Thyroid gland (tissue), 4 donors: ENCODE data around the gene BTK. TPM values are rescaled to one million over a fixed set of nuclear protein-coding genes. Genes with fewer than 3 reads are reported as not detected.
A peak's percentile ranks its signal among the peaks of the same experiment; 100 is the strongest.

Source experiments
- DNase-seq, 2 donors: peaks; one replicate each; pipeline ENCODE4 v3.0.0-alpha.2; 2019
- H3K27ac ChIP-seq, 3 donors: fragments of 200-600 bp; sonication (generic); 1 replicate in 2 of 3; 2 replicates in 1 of 3; pipeline ENCODE4 v1.5.1; 2016 to 2019; ENCODE audit warnings: mild to moderate bottlenecking in 1 of 3, moderate library complexity in 1 of 3
- H3K27me3 ChIP-seq: fragments of 200-600 bp; sonication (generic); one replicate; pipeline ENCODE4 v1.5.1; 2019
- H3K36me3 ChIP-seq, 2 donors: fragments of 200-600 bp; sonication (generic); one replicate each; pipeline ENCODE4 v1.5.1; 2016 to 2019
- H3K4me1 ChIP-seq, 2 donors: fragments of 200-600 bp; sonication (generic); one replicate each; pipeline ENCODE4 v1.5.1; 2017 to 2019
- H3K4me3 ChIP-seq, 3 donors: fragments of 200-600 bp; sonication (generic); replicated peaks in 1 of 3; 1 replicate in 2 of 3; 2 replicates in 1 of 3; pipeline ENCODE4 v1.5.1; 2016; ENCODE audit warnings: mild to moderate bottlenecking in 1 of 3
- H3K9me3 ChIP-seq: fragments of 200-600 bp; sonication (generic); one replicate; pipeline ENCODE4 v1.5.1; 2017
- POLR2A ChIP-seq, 2 donors: fragments of 450-650 bp; IDR thresholded peaks; one replicate each; pipeline ENCODE4 v1.6.1; 2017; ENCODE audit warnings: antibody characterized with exemption in 2 of 2, mild to moderate bottlenecking in 2 of 2, moderate library complexity in 1 of 2
- WGBS, 2 donors: methylation state at CpG; one replicate each; pipeline ENCODE4 v1.1.5; 2017; 5-methylcytosine and 5-hydroxymethylcytosine counted together
- intact Hi-C: fragments of 100-400 bp; cut with DNase I; formaldehyde crosslinking; loops from one replicate; pipeline ENCODE4 v1.15.1; 2023
- total RNA-seq, 4 donors: library from RNA; depleted of rRNA; stranded (reverse); fragments of >200 nt; gene quantifications; one replicate each; pipeline ENCODE4 v1.2.3, GENCODE V29; 2016
- TF ChIP-seq, protein P1 (sequence below), 6 experiments: fragments of 200-600 bp in 3 of 6; fragments of 450-650 bp in 3 of 6; sonication (generic) in 3 of 6; IDR thresholded peaks; one replicate each; pipeline ENCODE4 v1.5.1; 2016 to 2019; ENCODE audit warnings: antibody characterized with exemption in 6 of 6, mild to moderate bottlenecking in 2 of 6, inconsistent platforms in 1 of 6, moderate library complexity in 1 of 6

The BTK gene
- total RNA-seq, 4 donors from 2014 or later, result 0.49 to 5.2 (median 1.6) TPM

DNA sequence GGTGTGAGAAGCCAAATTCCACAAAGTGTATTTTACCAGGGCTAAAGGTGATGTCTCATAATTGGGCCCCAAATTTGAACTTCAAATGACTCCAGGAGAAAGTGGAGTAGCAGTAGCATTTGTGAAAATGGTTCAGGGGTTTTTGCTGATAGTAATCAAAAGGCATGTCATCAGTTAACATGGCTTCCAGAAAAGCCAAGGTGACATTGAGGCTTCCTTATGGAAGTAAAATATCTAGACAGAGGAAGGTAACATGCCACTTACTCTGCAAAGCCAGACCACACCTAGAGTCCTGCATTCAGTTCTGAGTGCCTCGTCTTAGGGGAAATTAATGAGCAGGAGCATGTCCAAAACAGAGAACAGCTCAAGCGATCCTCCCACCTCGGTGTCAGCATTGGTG lies 2.6 kb upstream of the BTK start:
- no peaks in the 10 kb centered on the region for H3K36me3 ChIP-seq
- no peaks in the 10 kb centered on the region for H3K9me3 ChIP-seq
- WGBS, 2 donors, result 91 to 95% methylated on average over 3 of the region's 3 CpGs
- H3K4me3 ChIP-seq, result no peak overlapping the region
- no peaks in the 10 kb centered on the region for H3K27me3 ChIP-seq
- H3K27ac ChIP-seq, result no peak overlapping the region
- DNase-seq, result no peak
- H3K4me1 ChIP-seq, result no peaks in the 10 kb centered on the region
- TF ChIP-seq, protein P1, sequence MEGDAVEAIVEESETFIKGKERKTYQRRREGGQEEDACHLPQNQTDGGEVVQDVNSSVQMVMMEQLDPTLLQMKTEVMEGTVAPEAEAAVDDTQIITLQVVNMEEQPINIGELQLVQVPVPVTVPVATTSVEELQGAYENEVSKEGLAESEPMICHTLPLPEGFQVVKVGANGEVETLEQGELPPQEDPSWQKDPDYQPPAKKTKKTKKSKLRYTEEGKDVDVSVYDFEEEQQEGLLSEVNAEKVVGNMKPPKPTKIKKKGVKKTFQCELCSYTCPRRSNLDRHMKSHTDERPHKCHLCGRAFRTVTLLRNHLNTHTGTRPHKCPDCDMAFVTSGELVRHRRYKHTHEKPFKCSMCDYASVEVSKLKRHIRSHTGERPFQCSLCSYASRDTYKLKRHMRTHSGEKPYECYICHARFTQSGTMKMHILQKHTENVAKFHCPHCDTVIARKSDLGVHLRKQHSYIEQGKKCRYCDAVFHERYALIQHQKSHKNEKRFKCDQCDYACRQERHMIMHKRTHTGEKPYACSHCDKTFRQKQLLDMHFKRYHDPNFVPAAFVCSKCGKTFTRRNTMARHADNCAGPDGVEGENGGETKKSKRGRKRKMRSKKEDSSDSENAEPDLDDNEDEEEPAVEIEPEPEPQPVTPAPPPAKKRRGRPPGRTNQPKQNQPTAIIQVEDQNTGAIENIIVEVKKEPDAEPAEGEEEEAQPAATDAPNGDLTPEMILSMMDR (IDR thresholded peaks at IDR 0.05), result no peak
- TF ChIP-seq POLR2A (IDR thresholded peaks at IDR 0.05), result no peak
- intact Hi-C loops, result no loop called here

GRCh38 chrX:101386542-101386885 lies 523 bp upstream of the BTK start:
- Histone ChIP-seq H3K9me3 (no peaks in the 10 kb centered on the region), H3K27me3 (no peaks in the 10 kb centered on the region), H3K36me3 (no peaks in the 10 kb centered on the region), H3K27ac (no peak overlapping the region), H3K4me1 (no peaks in the 10 kb centered on the region), H3K4me3 (no peak overlapping the region)
- 79 to 94% methylated on average over 6 of the region's 6 CpGs for WGBS, 2 donors
- no peak for TF ChIP-seq POLR2A (IDR thresholded peaks at IDR 0.05)
- TF ChIP-seq, protein P1 (IDR thresholded peaks at IDR 0.05), result no peak
- no peak for DNase-seq
- intact Hi-C loops, result no loop called here

- DNase-seq, result no peak
- intact Hi-C loops, result no loop called here
- H3K9me3 ChIP-seq, result no peaks in the 10 kb centered on the region
- WGBS, 2 donors, result 80 to 93% methylated on average over 6 to 7 of the region's 7 CpGs
- TF ChIP-seq, protein P1 (IDR thresholded peaks at IDR 0.05), result no peak
- TF ChIP-seq POLR2A (IDR thresholded peaks at IDR 0.05), result no peak
- no peak overlapping the region for H3K4me3 ChIP-seq
- H3K27ac ChIP-seq, result no peak overlapping the region
- H3K36me3 ChIP-seq, result no peaks in the 10 kb centered on the region
- H3K27me3 ChIP-seq, result no peaks in the 10 kb centered on the region
- no peaks in the 10 kb centered on the region for H3K4me1 ChIP-seq
Measured at GRCh38 chrX:101385026-101385684, 836 bp downstream of the BTK start.

- H3K27ac ChIP-seq, result no peak overlapping the region
- intact Hi-C loops, result no loop called here
- DNase-seq, result peak; percentile 16 to 22
- no peaks in the 10 kb centered on the region for H3K27me3 ChIP-seq
- H3K4me3 ChIP-seq, result no peak overlapping the region
- H3K9me3 ChIP-seq, result no peaks in the 10 kb centered on the region
- H3K36me3 ChIP-seq, result no peaks in the 10 kb centered on the region
- TF ChIP-seq POLR2A (IDR thresholded peaks at IDR 0.05), result no peak
- TF ChIP-seq, protein P1 (IDR thresholded peaks at IDR 0.05), result no peak
- WGBS, 2 donors, result 55 to 59% methylated on average over 4 of the region's 4 CpGs
- no peaks in the 10 kb centered on the region for H3K4me1 ChIP-seq
Measured at GRCh38 chrX:101383679-101384205, 2.2 kb downstream of the BTK start.

DNA sequence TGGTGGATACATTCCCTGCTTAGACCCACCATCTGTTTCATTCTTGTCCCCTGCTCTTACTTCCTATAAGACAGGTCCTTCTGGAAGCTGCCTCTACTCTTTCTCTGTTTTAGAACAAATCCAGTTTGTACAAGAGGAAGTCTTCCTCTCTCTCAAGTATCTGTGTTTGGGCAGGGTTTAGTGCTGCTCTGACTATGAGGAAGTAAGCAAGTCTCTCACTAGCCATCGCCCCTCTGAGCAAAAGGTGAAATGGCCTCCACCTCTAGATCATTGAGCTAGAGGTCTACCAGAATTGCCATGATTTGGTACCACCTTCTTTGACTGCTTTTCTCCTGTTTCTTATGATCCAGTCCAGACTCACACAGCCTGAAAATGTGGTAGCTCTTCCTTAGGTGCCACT lies 8.4 kb downstream of the BTK start:
- H3K27ac ChIP-seq, result no peak overlapping the region
- no peaks in the 10 kb centered on the region for H3K4me1 ChIP-seq
- intact Hi-C loops, result no loop called here
- no peak for DNase-seq
- 64 to 86% methylated on average over 1 of the region's 1 CpG for WGBS, 2 donors
- TF ChIP-seq, protein P1 (IDR thresholded peaks at IDR 0.05), result no peak
- TF ChIP-seq POLR2A (IDR thresholded peaks at IDR 0.05), result no peak
- H3K9me3 ChIP-seq, result no peaks in the 10 kb centered on the region
- no peak overlapping the region for H3K4me3 ChIP-seq
- no peaks in the 10 kb centered on the region for H3K27me3 ChIP-seq
- no peaks in the 10 kb centered on the region for H3K36me3 ChIP-seq
